ENCODE results near the gene SEPTIN5.

SEPTIN5 gene

DNA sequence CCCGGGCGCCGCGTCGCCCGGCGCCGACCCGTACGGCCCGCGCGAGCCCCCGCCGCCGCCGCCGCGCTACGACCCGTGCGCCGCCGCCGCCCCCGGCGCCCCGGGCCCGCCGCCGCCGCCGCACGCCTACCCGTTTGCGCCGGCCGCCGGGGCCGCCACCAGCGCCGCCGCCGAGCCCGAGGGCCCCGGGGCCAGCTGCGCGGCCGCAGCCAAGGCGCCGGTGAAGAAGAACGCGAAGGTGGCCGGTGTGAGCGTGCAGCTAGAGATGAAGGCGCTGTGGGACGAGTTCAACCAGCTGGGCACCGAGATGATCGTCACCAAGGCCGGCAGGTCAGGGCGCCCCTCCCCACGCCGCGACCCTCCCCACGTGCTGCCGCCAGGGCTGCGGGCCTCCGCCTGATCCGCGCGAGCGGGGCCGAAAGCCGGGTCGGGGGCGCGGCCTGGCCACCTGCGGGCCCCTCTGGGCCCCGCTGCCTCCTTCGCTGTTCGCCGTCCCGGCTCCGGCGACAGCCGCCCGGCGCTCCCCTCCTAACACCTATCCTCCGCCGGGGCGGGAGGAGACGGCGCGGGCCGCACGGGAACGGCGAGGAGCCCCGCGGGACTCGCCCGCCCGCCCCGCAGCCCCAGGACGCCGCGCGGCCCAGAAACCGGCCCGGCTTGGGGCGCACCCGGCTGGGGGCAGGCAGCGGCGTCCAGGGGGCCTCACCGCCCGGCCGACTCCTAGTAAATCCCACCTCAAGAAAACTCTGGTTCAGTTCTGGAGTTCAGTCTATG, 46.8 kb downstream of the SEPTIN5 start:
- DNase-seq (ENCODE audit: low read depth in 3 of 3), result no peak

DNA sequence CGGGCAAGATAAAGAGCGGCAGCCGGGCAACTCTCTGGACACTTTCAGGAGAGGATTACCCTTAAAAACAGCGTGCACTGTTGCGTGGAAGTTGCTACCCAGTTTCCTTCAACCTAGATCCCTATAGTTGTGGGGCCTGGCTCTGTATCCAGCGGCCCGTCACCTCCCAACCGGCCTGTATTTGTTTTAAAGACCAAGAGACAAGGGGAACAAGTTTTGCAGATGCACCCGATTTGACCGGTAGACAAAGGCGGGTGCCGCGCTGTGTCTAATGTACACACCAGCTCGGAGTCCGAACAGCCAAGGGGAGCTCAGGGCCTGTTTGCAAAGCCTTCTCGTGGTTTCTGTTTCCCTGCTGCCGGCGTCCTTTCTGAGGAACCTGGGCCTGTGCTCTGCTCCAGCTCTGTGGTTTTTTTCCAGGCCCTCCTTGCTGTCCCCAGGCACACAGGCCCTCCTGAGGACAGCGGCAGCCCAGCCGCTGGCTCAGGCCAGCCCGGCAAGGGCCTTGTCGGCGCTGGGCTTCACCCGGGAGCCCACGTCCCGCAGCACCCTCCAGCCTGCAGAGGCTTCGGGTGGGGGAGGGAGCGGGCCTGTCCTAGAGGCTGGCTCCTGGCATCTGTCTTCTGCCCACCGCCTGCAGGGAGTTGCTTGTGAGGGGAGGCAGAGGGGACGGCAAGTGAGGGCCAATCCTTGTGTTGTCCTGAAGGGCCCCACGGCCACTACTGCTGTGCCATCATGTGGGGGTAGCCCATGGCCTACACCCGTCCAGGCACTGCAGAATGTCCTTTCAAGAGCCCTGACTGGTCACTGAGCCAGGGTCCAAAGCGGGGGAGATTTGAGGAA, 47.6 kb downstream of the SEPTIN5 start:
- no peak for DNase-seq (ENCODE audit: low read depth in 3 of 3)

- DNase-seq (ENCODE audit: low read depth in 3 of 3), result no peak
These were observed 48.5 kb downstream of the SEPTIN5 start for GRCh38 chr22:19762568-19763457.

DNA sequence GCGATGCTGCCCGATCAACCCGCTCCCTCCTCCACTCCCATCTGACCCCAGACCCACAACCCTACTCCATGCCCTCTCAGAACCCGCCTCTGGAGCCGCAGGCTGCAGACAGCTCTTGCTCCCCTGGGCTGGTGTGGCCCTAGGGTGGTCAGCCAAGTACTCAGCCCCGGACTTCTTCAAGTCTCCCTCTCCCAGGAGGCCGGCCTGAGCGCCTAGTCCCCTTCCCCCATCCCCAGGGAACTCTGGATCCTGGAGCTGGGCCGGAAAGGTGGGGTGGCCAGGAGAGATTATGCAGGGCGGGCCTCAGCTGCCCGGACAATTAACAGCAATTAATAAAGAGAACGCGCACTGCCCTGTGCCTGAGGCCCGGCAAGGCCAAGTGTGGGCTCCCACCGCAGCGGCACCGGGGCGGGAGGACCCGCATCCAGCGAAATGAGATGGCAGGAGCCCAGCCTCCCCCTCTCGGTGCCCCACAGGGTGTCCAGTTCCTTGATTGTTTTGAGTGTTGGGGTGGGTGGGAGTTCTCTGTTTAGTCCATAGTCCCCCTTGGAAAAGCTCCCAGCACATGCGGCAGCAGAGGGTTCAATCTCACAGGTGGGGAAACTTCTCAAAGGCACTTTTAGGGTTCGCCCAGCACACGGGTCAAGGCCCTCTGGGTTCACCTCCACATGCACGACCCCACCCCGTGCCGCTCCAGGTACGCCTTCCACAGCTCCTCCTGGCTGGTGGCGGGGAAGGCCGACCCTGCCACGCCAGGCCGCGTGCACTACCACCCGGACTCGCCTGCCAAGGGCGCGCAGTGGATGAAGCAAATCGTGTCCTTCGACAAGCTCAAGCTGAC, 49.4 kb downstream of the SEPTIN5 start:
- DNase-seq (ENCODE audit: low read depth in 3 of 3), result no peak

DNA sequence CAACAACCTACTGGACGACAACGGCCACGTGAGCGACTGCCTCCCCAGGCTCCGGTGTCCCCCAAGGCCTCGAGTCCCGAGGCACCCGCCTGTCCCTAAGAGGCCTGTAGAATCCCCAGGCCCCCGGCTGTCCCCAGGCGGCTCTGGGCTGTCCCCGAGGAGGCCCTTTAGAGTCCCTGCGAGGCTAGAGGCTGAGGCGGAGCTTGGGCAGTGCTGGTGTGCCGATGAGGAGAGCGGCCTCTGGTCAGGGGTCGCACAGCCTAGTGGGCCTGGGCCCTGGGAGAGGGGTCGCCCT, 49.9 kb downstream of the SEPTIN5 start:
- no peak for DNase-seq (ENCODE audit: low read depth in 3 of 3)

DNA sequence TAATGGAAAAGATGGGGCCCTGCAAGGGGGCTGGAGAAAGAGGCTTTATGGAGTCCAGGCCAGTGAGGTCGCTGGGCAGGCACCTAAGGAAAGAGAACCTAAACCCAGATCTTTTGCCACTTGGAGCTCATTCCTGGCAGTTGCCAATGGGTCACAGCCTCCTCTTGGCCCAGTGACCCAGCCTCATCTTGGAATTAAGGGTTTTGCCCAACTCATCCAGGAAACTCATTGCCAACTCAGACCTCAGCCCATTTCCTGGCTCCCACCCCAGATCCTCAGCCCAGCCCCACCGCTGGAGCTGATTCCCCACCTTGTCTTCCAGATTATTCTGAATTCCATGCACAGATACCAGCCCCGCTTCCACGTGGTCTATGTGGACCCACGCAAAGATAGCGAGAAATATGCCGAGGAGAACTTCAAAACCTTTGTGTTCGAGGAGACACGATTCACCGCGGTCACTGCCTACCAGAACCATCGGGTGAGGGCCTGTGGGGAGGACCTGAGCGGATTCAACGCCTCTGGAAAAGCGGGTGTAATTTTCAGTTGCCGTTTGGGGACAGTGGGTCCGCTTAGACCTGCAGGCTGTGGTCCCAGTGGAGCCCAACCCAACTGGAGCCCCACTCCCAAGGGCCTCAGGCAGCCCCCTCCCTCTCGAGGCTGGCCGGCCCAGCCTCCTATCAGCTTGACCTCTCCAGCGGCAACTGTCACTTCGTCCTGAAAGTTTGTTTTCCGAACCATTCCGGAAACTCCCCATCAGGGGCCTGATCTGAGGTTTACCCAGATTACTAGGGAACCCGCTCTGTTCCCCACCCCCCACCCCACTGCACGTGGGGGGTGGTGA, 50.6 kb downstream of the SEPTIN5 start:
- DNase-seq (ENCODE audit: low read depth in 3 of 3), result no peak

DNA sequence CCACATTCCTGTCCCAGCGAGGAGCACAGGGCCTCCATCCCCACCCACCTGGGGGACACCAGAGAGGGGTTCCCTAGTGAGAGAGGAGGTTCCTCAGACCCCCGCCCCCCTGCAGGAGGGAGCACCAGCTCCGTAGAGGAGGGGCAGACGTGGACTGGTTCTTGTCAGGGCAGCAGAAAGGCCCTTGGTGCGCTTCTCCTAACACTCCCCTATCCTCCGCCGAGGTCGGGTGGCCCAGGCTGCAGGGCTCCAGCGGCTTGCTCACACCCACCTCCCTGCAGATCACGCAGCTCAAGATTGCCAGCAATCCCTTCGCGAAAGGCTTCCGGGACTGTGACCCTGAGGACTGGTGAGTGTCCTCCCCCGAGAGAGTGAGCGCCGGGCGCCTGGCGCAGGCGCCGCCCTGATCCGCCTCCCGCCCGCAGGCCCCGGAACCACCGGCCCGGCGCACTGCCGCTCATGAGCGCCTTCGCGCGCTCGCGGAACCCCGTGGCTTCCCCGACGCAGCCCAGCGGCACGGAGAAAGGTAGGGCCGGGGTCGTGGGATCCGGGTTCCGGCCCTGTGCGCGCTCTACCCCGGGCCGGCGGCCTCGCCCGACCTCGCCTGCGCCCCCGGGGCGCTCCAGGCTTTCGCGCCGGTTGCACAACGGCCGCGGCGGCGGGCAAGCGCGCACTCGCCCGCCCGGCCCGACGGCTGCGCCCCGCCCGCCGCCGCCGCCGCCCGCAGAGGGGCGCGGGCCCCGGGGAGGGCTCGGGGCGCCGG, 51.4 kb downstream of the SEPTIN5 start:
- DNase-seq (ENCODE audit: low read depth in 3 of 3), result peak in 1 of 3 experiments; percentile 4

GRCh38 chr22:19766240-19766510, 51.9 kb downstream of the SEPTIN5 start:
- DNase-seq (ENCODE audit: low read depth in 3 of 3), result no peak

DNA sequence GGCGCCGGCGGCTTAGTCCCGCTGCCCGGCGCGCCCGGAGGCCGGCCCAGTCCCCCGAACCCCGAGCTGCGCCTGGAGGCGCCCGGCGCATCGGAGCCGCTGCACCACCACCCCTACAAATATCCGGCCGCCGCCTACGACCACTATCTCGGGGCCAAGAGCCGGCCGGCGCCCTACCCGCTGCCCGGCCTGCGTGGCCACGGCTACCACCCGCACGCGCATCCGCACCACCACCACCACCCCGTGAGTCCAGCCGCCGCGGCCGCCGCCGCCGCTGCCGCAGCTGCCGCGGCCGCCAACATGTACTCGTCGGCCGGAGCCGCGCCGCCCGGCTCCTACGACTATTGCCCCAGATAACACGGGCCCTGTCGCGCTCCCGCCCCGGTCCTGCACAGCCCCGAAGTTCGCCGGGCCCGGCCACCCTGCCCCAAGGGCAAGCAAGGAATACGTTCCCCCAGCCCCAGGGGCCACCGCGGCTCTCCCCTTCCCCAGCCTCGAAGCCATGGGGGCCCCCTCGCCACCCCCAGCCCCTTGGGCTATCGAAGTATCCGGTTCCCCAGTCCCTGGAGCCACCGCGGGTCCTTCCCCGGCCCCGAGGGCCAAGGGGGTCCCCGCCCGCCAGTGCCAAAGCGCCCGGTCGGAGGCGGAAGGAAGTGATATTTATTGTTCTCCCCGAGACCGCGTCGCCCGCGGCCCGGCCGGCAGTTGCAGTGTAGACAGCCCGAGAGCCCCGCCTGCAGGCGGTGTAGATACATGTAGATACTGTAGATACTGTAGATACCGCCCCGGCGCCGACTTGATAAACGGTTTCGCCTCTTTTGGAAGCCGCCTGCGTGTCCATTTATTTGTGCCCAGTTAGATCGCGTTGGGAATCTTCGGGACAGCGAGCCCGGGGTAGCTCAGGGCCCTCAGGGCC, 52.5 kb downstream of the SEPTIN5 start:
- no peak for DNase-seq (ENCODE audit: low read depth in 3 of 3)

GRCh38 chr22:19767427-19768341, 53.4 kb downstream of the SEPTIN5 start:
- no peak for DNase-seq (ENCODE audit: low read depth in 3 of 3)

DNA sequence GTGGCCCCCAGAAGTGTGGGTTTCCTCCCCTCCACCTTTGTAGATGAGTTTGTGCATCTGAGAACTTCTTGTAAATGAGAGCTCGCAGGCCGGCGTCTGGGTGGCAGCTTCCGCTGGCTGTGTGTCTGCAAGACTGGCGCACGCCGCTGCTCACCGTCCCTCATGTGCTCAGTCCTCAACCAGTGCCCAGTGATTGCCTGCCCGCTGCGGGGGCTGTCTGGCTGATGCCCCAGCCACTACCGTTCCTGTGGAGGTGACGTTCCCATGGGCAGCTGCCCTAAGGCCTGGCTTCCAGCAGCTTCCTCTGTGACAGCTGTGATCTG, 55.1 kb downstream of the SEPTIN5 start:
- no peak for DNase-seq (ENCODE audit: low read depth in 3 of 3)

GRCh38 chr22:19770349-19771220, 56.3 kb downstream of the SEPTIN5 start:
- no peak for DNase-seq (ENCODE audit: low read depth in 3 of 3)

- DNase-seq (ENCODE audit: low read depth in 3 of 3), result no peak
These were observed 58.0 kb downstream of the SEPTIN5 start for GRCh38 chr22:19772422-19772672.

Data from stimulated activated CD4-positive, alpha-beta T cell treated with anti-CD3 and anti-CD28 coated beads, TNF-alpha, amount 100 ng/mL, for 4 hours (primary cell).